Fibroblast of the conjunctiva (primary cell): Measurements from ENCODE around the gene SULT4A1.
"Not testable (repeated sequence)": the region's sequence is repeated elsewhere in the genome, so short reads cannot be mapped to it uniquely, and the experiment has no call there.

Source experiments
- DNase-seq: peaks from one replicate; pipeline ENCODE4 v3.0.0-alpha.2; 2010; ENCODE audit warnings: low read depth

SULT4A1 gene

GRCh38 chr22:43862074-43862881 lies at the start of gene SULT4A1:
Gene SULT4A1, minus strand, starts transcription at chr22:43862513. Its CDS starts 131 bp downstream, at chr22:43862382.
- DNase-seq: no peak

DNA sequence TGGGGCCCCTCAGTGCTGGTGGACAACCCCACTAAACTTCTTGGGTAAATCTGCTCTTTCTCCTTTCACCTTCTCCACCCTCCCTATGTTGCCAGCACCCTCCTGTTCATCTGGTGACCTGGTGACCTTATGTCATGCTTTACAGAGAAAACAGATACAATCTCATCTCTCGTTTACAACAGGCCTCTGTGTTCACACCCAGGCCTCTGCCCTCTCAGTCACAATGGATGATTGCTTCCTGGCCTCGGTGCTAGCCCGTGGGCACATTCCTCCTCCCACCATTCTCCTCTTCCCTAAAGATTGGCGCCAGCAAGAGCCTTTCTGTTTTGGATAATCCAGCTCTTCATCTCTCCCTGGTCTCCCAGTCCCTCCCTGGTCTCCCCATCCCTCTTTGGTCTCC lies 49.0 kb upstream of the SULT4A1 start:
- no peak for DNase-seq

GRCh38 chr22:43910178-43910695 lies 47.9 kb upstream of the SULT4A1 start:
- DNase-seq: no peak

GRCh38 chr22:43909708-43910107 lies 47.4 kb upstream of the SULT4A1 start:
- no peak for DNase-seq

DNA sequence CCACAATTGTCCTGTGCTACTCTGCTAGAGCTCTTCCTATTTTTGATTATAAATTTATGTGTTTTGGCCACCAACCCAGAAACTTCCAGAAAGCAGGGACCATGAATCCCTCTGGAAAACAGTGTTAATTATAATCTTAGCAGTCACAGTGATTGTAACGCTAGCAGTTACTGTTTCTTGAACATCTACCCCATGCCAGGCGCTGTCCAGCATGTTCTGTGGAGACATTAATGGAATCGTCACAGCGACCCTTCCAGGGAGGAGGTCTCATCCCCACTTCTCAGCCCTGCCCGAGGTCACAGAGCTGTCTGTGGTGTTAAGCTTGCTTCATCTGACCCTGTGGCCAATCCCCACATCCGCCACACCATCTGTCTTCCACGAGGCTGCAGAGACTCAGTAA lies 43.4 kb upstream of the SULT4A1 start:
- no peak for DNase-seq

- DNase-seq: not testable (repeated sequence)
Observed at GRCh38 chr22:43904412-43904811, 42.1 kb upstream of the SULT4A1 start.

DNA sequence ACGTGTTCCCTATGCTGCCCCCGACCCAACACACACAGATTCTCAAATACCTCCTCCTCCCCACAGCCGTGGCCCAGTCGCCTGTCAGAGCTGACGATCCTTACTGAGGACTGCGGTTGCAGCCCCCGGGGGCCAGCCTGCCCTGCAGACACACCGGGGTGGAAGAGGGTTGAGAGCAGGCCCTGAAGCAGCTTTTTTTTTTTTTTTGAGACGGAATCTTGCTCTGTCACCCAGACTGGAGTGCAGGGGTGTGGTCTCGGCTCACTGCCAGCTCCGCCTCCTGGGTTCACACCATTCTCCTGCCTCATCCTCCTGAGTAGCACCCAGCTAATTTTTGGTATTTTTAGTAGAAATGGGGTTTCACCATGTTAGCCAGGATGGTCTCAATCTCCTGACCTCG lies 40.7 kb upstream of the SULT4A1 start:
- not testable (repeated sequence) for DNase-seq

DNA sequence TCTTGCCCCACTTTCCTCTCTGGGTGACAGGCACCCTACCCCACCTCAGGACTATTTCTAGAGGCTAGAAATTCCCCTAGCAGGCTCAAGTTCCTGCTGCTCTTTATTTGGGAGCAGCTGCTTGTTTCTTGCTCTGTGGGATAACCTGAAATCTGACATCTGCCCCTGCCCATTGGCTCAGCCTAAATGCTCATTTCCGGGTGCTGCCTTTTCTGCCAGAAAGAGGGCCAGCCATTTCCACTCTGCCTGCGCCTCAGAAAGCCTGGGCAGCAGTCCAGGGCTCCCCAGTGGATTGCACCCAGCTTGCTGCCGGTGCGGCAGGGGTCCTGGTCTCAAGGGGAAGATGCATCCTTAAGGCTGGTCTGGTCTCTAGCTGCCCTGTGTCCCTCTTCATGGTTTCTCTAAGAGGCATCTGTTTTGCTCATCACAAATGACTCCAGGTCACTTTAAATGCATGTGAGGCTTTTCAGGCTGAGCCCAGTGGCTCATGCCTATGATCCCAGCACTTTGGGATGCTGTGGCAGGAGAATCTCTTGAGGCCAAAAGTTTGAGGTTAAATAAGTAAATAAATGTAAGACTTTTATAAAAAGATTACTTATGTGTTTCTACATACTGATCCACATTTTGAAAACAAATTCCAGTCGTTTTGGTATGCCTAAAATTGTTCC lies 39.8 kb upstream of the SULT4A1 start:
- DNase-seq: peak; percentile 78

DNA sequence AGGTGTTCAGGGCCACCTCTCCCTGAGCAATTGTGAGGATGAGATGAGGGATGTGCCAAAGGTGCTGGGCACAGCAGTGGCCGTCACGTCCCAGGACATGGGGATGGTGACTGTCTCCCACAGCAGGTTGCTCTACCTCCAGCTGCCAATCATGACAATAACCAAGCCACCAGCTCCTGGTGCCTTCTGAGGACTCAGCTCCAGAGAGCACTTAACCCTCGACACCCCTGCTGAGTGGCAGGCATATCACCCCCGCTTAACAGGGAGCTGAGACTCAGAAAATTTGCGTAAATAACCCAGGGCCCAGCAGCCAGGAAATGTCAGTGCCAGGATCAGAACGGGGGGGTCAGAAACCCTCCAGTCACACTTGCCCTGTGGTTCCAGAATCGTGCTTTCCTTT lies 37.9 kb upstream of the SULT4A1 start:
- no peak for DNase-seq

GRCh38 chr22:43897751-43898261 lies 35.5 kb upstream of the SULT4A1 start:
- peak; percentile 18 for DNase-seq

DNA sequence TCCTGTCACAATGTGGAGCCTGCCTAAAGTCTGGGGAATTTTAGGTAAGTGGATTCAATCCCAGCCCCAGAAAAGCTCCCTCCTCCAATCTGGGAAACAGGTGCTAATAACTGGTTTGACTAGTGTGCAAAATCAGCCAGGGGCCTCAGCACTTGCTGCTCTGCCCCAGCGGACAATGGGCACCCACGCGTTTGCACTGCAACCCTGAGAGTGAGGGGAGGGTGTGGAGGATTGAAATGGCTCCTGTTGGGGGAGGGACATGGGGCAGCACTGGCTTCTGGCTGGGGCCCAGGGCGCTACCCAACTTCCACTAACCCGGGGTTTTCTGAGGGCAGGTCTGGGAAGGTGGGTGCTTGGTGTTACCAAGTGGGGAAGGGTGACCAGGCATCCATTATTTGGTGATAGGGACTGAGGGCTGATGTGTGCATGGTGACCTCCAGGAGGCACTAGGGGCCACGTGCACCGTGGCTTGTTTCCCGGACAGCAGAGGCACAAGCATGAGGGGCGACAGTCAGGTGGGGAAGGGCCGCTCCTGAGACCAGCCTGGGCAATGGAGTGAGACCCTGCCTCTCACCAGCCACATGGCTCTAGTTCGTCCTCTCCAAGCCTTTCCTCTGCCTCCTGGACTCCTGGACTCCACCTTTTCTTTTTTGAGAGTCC lies 33.8 kb upstream of the SULT4A1 start:
- no peak for DNase-seq

- no peak for DNase-seq
Observed at GRCh38 chr22:43894122-43894521, 31.8 kb upstream of the SULT4A1 start.

- no peak for DNase-seq
Observed at GRCh38 chr22:43893266-43893665, 31.0 kb upstream of the SULT4A1 start.

DNA sequence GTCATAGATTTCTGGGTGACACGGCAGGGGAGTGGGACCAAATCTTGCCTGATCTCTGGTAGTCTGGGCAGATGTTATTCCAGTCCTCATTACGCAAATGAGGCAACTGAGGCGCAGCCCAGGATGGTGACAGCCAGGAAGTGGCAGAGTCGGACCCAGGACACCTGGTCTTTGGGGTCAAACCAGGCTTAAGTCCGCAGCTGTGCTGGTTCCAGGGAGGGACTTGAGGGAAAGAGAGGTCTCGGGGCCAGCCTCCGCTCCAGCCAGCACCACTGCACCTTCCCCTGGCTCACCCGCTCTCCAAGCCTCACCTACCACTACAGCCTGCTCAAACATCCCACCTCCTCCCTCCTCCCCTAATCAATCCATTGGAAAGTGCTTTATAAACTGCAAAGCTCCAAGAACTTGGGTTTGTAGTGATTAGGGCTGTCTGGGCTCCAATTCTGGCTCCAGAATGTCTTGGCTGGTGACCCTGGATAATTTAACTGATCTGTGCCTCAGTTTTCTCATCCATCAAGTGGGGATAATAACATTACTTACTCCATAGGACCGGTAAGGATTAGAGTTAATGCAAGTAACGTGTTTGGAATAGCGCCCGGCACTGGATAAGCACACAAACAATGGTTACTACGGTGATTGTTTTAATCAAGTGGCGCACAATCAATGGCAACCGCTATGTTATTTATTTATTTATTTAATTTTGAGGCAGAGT lies 30.0 kb upstream of the SULT4A1 start:
- no peak for DNase-seq

GRCh38 chr22:43891360-43892182 lies 29.3 kb upstream of the SULT4A1 start, which contains the start of gene PNPLA5:
Gene PNPLA5, minus strand, starts transcription at chr22:43892013. Its CDS starts 133 bp downstream, at chr22:43891880.
- DNase-seq: no peak

DNA sequence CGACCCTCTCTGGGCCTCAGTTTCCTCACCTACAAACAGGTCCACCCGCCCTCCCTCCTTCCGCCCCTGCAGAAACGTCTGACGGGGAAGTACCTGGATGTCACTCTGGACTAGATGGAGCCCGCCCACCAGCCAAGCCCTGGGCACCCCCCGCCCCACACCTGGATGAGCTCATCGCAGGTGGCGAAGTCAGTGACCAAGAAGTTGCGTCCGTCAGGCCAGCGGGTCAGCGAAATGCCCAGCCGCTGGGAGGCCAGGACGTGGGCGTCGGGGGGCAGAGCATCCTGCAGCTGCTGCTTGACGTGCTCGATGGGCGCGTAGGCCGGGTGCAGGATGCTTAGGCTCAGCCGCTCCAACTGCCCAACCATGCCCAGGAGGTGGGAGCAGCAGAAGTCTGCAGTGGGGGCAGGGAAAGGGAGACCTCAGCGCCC lies 28.6 kb upstream of the SULT4A1 start:
- no peak for DNase-seq

- no peak for DNase-seq
Observed at GRCh38 chr22:43889860-43890253, 27.5 kb upstream of the SULT4A1 start.

DNA sequence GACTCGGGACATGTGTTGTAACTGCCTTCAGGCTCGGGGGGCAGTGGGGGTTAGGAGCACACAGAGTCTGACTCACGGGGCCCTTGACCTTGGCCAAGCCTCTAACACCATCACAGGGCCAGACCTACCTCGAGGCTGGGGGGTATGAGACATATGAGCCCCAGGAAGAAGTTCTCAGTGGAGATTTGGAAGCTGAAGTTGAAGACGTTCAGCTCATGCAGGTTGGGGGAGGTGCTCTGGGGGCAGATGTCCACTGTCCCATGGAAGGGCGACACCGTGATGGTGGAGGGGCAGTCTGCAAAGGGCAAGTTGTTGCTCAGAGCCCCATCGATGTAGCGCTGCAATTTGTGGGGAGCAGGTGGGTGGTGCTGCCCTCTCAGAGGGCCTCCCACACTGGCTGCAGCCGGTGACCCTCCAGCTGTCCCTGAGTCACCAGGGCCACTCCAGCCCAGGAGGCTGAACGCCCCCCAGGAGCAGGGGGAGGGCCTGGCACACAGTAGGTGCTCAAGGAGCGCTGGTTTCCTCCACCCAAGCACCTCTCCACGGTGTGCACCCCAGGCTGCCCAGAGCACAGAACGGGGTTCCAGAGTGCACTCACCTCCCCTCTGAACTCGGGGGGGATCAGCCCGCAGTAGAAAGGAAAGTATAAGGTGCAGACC lies 27.0 kb upstream of the SULT4A1 start:
- no peak for DNase-seq

DNA sequence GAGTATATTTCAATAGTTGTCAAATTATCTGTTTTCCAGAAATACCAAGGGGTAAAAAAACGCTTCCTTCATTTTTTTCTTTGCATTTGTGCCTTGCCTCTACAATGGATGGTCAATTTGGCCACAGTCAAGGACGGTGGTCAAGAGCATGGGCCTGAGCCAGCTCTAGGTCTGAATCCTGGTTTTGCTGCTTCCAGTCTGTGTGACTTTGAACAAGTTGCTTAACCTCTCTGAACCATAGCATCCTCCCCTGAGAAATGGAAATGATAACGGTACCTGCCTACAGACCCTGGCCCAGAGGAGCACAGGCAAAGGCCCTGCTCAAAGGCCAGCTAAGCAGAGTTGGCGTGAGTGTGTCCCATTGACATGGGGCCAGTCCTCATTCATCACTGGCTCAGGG lies 26.4 kb upstream of the SULT4A1 start:
- DNase-seq: no peak

- no peak for DNase-seq
Observed at GRCh38 chr22:43887391-43887790, 25.1 kb upstream of the SULT4A1 start.
